GM12878 (cell line): ENCODE measurements around the gene SCN3B.

Experiments used
- ATF2 ChIP-seq: IDR thresholded peaks from 2 replicates; pipeline ENCODE4 v1.6.1; 2012; ENCODE audit warnings: low read length, inconsistent platforms
- EZH2 ChIP-seq: IDR thresholded peaks from 2 replicates; pipeline ENCODE4 v1.6.1; 2012; ENCODE audit warnings: low read depth, mild to moderate bottlenecking, control low read depth, inconsistent platforms, low read length, borderline replicate concordance; ENCODE audit not compliant: control insufficient read depth
- GABPA ChIP-seq: IDR thresholded peaks from 2 replicates; pipeline ENCODE4 v1.6.1; 2014; ENCODE audit warnings: antibody characterized with exemption, low read depth, mild to moderate bottlenecking, inconsistent platforms
- SP1 ChIP-seq: IDR thresholded peaks from one replicate; pipeline ENCODE4 v1.6.1; 2011; ENCODE audit warnings: low read depth, low read length
- TAF1 ChIP-seq: IDR thresholded peaks from 2 replicates; pipeline ENCODE4 v1.6.1; 2011; ENCODE audit warnings: mild to moderate bottlenecking, low read depth, low read length, borderline replicate concordance
- ZZZ3 ChIP-seq: IDR thresholded peaks from 2 replicates; pipeline ENCODE4 v1.6.1; 2011; ENCODE audit warnings: low read depth; ENCODE audit not compliant: control insufficient read depth, insufficient read length
- TF ChIP-seq, protein P1 (sequence below), 3 experiments: IDR thresholded peaks in 2 of 3; conservative IDR thresholded peaks in 1 of 3; 2 replicates each; pipeline ENCODE4 v1.5.1; 2011; ENCODE audit warnings: low read depth in 3 of 3, low read length in 3 of 3, mild to moderate bottlenecking in 3 of 3, control low read depth in 2 of 3, moderate library complexity in 2 of 3, inconsistent platforms in 1 of 3, mixed read lengths in 1 of 3; ENCODE audit not compliant: control insufficient read depth in 2 of 3, insufficient read depth in 1 of 3; ENCODE audit errors: extremely low read depth in 1 of 3
- TF ChIP-seq, protein P2 (sequence below): fragments of 450-650 bp; IDR thresholded peaks from 2 replicates; pipeline ENCODE4 v1.6.1; 2017; ENCODE audit warnings: mild to moderate bottlenecking

DNA sequence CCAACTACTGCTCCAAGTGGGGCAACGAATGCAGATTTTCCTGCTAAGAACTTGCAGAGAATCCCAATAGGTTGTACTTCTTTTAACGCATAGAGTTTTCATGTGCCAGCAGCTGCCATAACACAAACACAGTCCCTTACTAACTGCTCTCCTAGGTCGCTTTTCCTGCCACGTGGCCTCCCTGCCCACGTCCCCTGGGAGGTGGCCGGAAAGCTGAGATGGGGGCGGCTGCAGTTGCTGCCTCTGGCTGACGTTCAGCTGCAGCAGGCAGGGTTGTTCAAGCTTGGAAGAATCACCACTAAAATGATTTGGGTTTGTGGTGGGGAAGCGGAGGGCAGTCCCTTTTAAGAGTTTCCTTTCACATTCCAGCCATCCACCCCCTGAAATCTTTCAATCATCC lies 47.7 kb upstream of the SCN3B start:
- TF ChIP-seq, protein P1, sequence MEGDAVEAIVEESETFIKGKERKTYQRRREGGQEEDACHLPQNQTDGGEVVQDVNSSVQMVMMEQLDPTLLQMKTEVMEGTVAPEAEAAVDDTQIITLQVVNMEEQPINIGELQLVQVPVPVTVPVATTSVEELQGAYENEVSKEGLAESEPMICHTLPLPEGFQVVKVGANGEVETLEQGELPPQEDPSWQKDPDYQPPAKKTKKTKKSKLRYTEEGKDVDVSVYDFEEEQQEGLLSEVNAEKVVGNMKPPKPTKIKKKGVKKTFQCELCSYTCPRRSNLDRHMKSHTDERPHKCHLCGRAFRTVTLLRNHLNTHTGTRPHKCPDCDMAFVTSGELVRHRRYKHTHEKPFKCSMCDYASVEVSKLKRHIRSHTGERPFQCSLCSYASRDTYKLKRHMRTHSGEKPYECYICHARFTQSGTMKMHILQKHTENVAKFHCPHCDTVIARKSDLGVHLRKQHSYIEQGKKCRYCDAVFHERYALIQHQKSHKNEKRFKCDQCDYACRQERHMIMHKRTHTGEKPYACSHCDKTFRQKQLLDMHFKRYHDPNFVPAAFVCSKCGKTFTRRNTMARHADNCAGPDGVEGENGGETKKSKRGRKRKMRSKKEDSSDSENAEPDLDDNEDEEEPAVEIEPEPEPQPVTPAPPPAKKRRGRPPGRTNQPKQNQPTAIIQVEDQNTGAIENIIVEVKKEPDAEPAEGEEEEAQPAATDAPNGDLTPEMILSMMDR (IDR thresholded peaks at IDR 0.05 in 2 of 3, conservative IDR thresholded peaks at IDR 0.05 in 1 of 3; ENCODE audit: control insufficient read depth in 2 of 3, extremely low read depth in 1 of 3, insufficient read depth in 1 of 3, low read depth in 3 of 3, low read length in 3 of 3) = no peak
- TF ChIP-seq GABPA = no peak
- TF ChIP-seq EZH2 = no peak
- TF ChIP-seq, protein P2, sequence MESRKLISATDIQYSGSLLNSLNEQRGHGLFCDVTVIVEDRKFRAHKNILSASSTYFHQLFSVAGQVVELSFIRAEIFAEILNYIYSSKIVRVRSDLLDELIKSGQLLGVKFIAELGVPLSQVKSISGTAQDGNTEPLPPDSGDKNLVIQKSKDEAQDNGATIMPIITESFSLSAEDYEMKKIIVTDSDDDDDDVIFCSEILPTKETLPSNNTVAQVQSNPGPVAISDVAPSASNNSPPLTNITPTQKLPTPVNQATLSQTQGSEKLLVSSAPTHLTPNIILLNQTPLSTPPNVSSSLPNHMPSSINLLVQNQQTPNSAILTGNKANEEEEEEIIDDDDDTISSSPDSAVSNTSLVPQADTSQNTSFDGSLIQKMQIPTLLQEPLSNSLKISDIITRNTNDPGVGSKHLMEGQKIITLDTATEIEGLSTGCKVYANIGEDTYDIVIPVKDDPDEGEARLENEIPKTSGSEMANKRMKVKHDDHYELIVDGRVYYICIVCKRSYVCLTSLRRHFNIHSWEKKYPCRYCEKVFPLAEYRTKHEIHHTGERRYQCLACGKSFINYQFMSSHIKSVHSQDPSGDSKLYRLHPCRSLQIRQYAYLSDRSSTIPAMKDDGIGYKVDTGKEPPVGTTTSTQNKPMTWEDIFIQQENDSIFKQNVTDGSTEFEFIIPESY = no peak
- TF ChIP-seq TAF1 = no peak
- TF ChIP-seq SP1 = no peak
- no peak for TF ChIP-seq ZZZ3
- no peak for TF ChIP-seq ATF2
